Hematopoietic multipotent progenitor cell treated with erythropoietin and hydrocortisone succinate and interleukin-3 and kit ligand, for 4 days (in vitro differentiated cells): ENCODE measurements around the gene MSLN.

Experiments
- DNase-seq: peaks from one replicate; pipeline ENCODE4 v3.0.0-alpha.2; 2015

The MSLN gene

GRCh38 chr16:813916-814412, 53.4 kb downstream of the MSLN start:
- DNase-seq, result no peak

GRCh38 chr16:814974-815373, 54.4 kb downstream of the MSLN start:
- no peak for DNase-seq

- DNase-seq, result no peak
Observed at GRCh38 chr16:815861-816260, 55.3 kb downstream of the MSLN start.

GRCh38 chr16:817001-817906, 56.7 kb downstream of the MSLN start:
- DNase-seq, result no peak

GRCh38 chr16:818132-818531, 57.6 kb downstream of the MSLN start:
- no peak for DNase-seq
